Liver (tissue), 9 donors: ENCODE results near the gene TNS1. TPM values are rescaled to one million over a fixed set of nuclear protein-coding genes. Genes with fewer than 3 reads are reported as not detected.

Source experiments
- DNase-seq: peaks from one replicate; pipeline ENCODE4 v3.0.0-alpha.2; 2017; ENCODE audit warnings: low spot score
- H3K27ac ChIP-seq, 2 donors: one replicate each; pipeline ENCODE4 v1.7.0; 2013; ENCODE audit warnings: inconsistent platforms in 2 of 2, low read length in 2 of 2, control low read depth in 1 of 2, low read depth in 1 of 2, mild to moderate bottlenecking in 1 of 2
- H3K27me3 ChIP-seq, 4 donors: one replicate each; pipeline versions ENCODE4 v1.6.1 to v1.7.0; 2013; ENCODE audit warnings: low read length in 3 of 4, inconsistent platforms in 1 of 4, mild to moderate bottlenecking in 1 of 4, moderate library complexity in 1 of 4; ENCODE audit not compliant: control insufficient read depth in 4 of 4, insufficient read depth in 4 of 4
- H3K36me3 ChIP-seq, 4 donors: one replicate each; pipeline versions ENCODE4 v1.6.1 to v1.7.0; 2013; ENCODE audit warnings: low read length in 3 of 4, mild to moderate bottlenecking in 3 of 4, low read depth in 1 of 4, moderate library complexity in 1 of 4; ENCODE audit not compliant: control insufficient read depth in 4 of 4, insufficient read depth in 3 of 4
- H3K4me1 ChIP-seq, 4 donors: one replicate each; pipeline versions ENCODE4 v1.6.1 to v1.7.0; 2013; ENCODE audit warnings: low read length in 3 of 4, mild to moderate bottlenecking in 3 of 4, moderate library complexity in 1 of 4; ENCODE audit not compliant: control insufficient read depth in 4 of 4, insufficient read depth in 4 of 4
- H3K4me3 ChIP-seq, 3 donors: one replicate each; pipeline versions ENCODE4 v1.6.1 to v1.7.0; 2013; ENCODE audit warnings: low read length in 3 of 3, control low read depth in 1 of 3, low read depth in 1 of 3, mild to moderate bottlenecking in 1 of 3
- H3K9ac ChIP-seq, 2 donors: one replicate each; pipeline ENCODE4 v1.7.0; 2013; ENCODE audit warnings: low read length in 2 of 2, mild to moderate bottlenecking in 2 of 2, moderate library complexity in 2 of 2, control low read depth in 1 of 2, low read depth in 1 of 2
- H3K9me3 ChIP-seq, 4 donors: one replicate each; pipeline versions ENCODE4 v1.6.1 to v1.7.0; 2013; ENCODE audit warnings: low read length in 3 of 4; ENCODE audit not compliant: control insufficient read depth in 4 of 4
- CTCF ChIP-seq: fragments of 150-350 bp; IDR thresholded peaks from 2 replicates; pipeline ENCODE4 v1.5.1; 2017; ENCODE audit warnings: improper control_type of control experiment, low read depth, low read length; ENCODE audit not compliant: missing input control
- EGR1 ChIP-seq, 2 donors: IDR thresholded peaks; 2 replicates each; pipeline ENCODE4 v1.6.1; 2016 to 2018; ENCODE audit warnings: antibody characterized with exemption in 2 of 2, low read depth in 2 of 2
- FOXA1 ChIP-seq: IDR thresholded peaks from 2 replicates; pipeline ENCODE4 v1.6.1; 2016; ENCODE audit warnings: antibody characterized with exemption
- HNF4A ChIP-seq, 2 donors: conservative IDR thresholded peaks; 2 replicates each; pipeline ENCODE4 v1.6.1; 2016; ENCODE audit warnings: antibody characterized with exemption in 2 of 2, mild to moderate bottlenecking in 2 of 2
- HNF4G ChIP-seq: IDR thresholded peaks from 2 replicates; pipeline ENCODE4 v1.6.1; 2016; ENCODE audit warnings: antibody characterized with exemption
- JUND ChIP-seq, 2 donors: IDR thresholded peaks; 2 replicates each; pipeline ENCODE4 v1.6.1; 2016; ENCODE audit warnings: antibody characterized with exemption in 2 of 2
- MAX ChIP-seq: IDR thresholded peaks from 2 replicates; pipeline ENCODE4 v1.6.1; 2016; ENCODE audit warnings: antibody characterized with exemption
- RAD21 ChIP-seq, 2 donors: IDR thresholded peaks; 2 replicates each; pipeline ENCODE4 v1.6.1; 2016; ENCODE audit warnings: antibody characterized with exemption in 2 of 2, mild to moderate bottlenecking in 2 of 2
- REST ChIP-seq: IDR thresholded peaks from 2 replicates; pipeline ENCODE4 v1.6.1; 2016; ENCODE audit warnings: antibody characterized with exemption, mild to moderate bottlenecking
- RXRA ChIP-seq, 2 donors: IDR thresholded peaks; 2 replicates each; pipeline ENCODE4 v1.6.1; 2017 to 2018; ENCODE audit warnings: antibody characterized with exemption in 2 of 2, mild to moderate bottlenecking in 1 of 2
- SP1 ChIP-seq: IDR thresholded peaks from 2 replicates; pipeline ENCODE4 v1.6.1; 2018; ENCODE audit warnings: antibody characterized with exemption, mild to moderate bottlenecking
- YY1 ChIP-seq: IDR thresholded peaks from 2 replicates; pipeline ENCODE4 v1.6.1; 2016; ENCODE audit warnings: antibody characterized with exemption, mild to moderate bottlenecking
- WGBS: extraction: QIAGEN DNeasy Blood & Tissue Kit; methylation state at CpG from one replicate; pipeline ENCODE4 v1.1.7; 2013; 5-methylcytosine and 5-hydroxymethylcytosine counted together
- polyA plus RNA-seq, 2 donors: library from polyadenylated mRNA; stranded (reverse) in 1 of 2; unstranded in 1 of 2; fragments of 200-250 nt in 1 of 2; fragments of >200 nt in 1 of 2; fragmentation: Nextera tagmentation in 1 of 2; extraction: Ambion mirVana in 1 of 2; gene quantifications; one replicate each; pipeline versions ENCODE4 v1.2.1 to v1.2.3, GENCODE V29; 2013 to 2015
- total RNA-seq, 2 donors: library from RNA; depleted of rRNA; stranded (reverse); fragments of >200 nt; gene quantifications; one replicate each; pipeline ENCODE4 v1.2.3, GENCODE V29; 2014
- TF ChIP-seq, protein P1 (sequence below): IDR thresholded peaks from 2 replicates; pipeline ENCODE4 v1.6.1; 2016; ENCODE audit warnings: antibody characterized with exemption
- TF ChIP-seq, protein P2 (sequence below): IDR thresholded peaks from 2 replicates; pipeline ENCODE4 v1.6.1; 2016; ENCODE audit warnings: antibody characterized with exemption
- donor health status: healthy.
- donor health status: healthy.
- donor health status: healthy.
- donor health status: healthy.
- donor health status: healthy.

Gene TNS1
- total and polyA plus RNA-seq, 4 donors = 16.3 to 128 (median 57.3) TPM

DNA sequence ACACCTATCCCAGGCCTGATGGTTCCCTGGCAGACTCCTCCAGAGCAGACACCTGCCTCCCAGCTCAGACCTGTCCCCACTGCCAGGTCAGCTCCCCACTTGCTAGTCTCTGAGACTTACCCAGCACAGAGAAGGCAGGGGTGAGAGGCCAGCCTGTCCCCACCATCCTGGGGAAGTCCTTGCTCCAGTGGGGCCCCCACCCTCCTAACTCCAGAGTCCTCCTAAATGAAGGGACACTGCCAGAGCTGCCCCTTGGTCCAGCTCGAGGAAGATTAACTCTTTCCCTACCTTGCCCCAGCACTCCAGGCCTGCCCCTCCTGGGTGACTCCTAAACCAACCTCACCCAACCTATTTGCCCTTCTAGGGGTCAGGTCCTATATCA, 30.4 kb upstream of the TNS1 start:
- TF ChIP-seq HNF4G (no peak), REST (no peak), CTCF (no peak), MAX (no peak), YY1 (no peak), SP1 (no peak)
- no peak for DNase-seq
- Histone ChIP-seq H3K4me1 (peaks cover 0 to 11% (median 2%) of the 10 kb centered on the region in 4 donors), H3K9ac (no peak overlapping the region), H3K4me3 (no peak overlapping the region), H3K36me3 (no peaks in the 10 kb centered on the region), H3K27me3 (no peaks in the 10 kb centered on the region), H3K9me3 (no peaks in the 10 kb centered on the region), H3K27ac (no peak overlapping the region)
- 37% methylated on average over 1 of the region's 1 CpG for WGBS

DNA sequence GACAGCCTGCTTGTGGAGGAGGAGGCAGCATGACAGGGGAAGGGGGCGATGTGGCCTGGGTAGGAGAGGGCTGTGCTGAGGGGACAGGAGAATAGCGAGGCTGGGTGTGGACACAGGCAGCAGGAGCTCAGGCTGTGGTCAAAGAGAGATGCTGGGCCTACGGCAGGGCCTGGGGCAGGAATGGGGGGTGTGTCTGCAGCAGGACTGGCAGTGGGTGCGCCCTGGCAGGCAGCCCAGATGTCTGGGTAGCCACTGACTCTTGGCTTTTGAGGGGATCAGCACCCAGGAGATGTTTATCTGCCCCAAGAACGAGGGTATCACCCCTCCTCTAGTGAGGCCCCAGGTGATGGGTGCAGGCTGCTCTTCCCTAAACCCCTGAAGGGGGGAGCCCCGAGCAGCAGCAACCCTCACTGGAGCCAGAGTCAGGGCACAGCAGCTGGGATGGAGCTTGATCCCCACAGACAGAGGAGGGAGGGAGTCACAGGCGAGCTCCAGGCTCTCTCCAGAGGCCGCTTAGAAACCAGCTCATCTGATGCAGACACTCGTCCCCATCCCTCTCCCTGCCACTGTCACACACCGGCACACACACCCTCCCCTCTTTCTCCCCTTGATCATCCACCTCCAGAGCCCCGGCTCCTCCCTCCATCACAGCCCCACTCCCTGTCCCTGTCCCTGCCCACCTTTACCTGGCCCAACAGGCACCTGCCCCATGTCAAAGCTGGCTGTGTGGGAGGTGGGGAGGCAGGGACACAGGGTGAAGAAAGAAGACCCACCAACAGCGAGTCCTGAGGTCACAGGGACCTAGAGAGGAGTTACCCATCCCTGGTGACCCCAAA, 29.8 kb upstream of the TNS1 start:
- Histone ChIP-seq H3K27me3 (no peaks in the 10 kb centered on the region), H3K9ac (no peak overlapping the region), H3K4me1 (peaks cover 0 to 11% (median 2%) of the 10 kb centered on the region in 4 donors), H3K4me3 (no peak overlapping the region), H3K36me3 (no peaks in the 10 kb centered on the region), H3K9me3 (no peaks in the 10 kb centered on the region), H3K27ac (no peak overlapping the region)
- TF ChIP-seq, protein P1, sequence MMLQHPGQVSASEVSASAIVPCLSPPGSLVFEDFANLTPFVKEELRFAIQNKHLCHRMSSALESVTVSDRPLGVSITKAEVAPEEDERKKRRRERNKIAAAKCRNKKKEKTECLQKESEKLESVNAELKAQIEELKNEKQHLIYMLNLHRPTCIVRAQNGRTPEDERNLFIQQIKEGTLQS = no peak
- TF ChIP-seq RAD21 (IDR thresholded peaks at IDR 0.05) (no peak), REST (no peak), HNF4A (conservative IDR thresholded peaks at IDR 0.05) (no peak), HNF4G (no peak), JUND (IDR thresholded peaks at IDR 0.05) (no peak), MAX (no peak), SP1 (no peak), FOXA1 (no peak), RXRA (IDR thresholded peaks at IDR 0.05) (no peak), YY1 (no peak), CTCF (no peak), EGR1 (IDR thresholded peaks at IDR 0.05; ENCODE audit: low read depth in 2 of 2) (no peak)
- TF ChIP-seq, protein P2, sequence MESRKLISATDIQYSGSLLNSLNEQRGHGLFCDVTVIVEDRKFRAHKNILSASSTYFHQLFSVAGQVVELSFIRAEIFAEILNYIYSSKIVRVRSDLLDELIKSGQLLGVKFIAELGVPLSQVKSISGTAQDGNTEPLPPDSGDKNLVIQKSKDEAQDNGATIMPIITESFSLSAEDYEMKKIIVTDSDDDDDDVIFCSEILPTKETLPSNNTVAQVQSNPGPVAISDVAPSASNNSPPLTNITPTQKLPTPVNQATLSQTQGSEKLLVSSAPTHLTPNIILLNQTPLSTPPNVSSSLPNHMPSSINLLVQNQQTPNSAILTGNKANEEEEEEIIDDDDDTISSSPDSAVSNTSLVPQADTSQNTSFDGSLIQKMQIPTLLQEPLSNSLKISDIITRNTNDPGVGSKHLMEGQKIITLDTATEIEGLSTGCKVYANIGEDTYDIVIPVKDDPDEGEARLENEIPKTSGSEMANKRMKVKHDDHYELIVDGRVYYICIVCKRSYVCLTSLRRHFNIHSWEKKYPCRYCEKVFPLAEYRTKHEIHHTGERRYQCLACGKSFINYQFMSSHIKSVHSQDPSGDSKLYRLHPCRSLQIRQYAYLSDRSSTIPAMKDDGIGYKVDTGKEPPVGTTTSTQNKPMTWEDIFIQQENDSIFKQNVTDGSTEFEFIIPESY = no peak
- DNase-seq = peak; percentile 28
- WGBS = 82% methylated on average over 12 of the region's 12 CpGs
